Measurements from ENCODE around the gene TCF21.
"Not testable (repeated sequence)": the region's sequence is repeated elsewhere in the genome, so short reads cannot be mapped to it uniquely, and the experiment has no call there.

DNA sequence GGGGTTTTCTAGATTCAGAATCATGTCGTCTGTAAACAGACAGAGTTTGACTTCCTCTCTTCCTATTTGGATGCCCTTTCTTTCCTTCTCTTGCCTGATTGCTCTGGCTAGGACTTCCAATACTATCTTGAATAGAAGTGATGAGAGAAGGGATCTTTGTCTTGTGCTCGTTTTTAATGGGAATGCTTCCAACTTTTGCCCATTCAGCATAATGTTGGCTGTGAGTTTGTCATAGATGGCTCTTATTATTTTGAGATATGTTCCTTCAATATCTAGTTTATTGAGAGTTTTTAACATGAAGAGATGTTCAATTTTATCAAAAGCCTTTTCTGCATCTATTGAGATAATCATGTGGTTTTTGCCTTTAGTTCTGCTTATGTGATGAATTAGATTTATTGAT is 27.6 kb upstream of the TCF21 start:
- TF ChIP-seq, protein P1, sequence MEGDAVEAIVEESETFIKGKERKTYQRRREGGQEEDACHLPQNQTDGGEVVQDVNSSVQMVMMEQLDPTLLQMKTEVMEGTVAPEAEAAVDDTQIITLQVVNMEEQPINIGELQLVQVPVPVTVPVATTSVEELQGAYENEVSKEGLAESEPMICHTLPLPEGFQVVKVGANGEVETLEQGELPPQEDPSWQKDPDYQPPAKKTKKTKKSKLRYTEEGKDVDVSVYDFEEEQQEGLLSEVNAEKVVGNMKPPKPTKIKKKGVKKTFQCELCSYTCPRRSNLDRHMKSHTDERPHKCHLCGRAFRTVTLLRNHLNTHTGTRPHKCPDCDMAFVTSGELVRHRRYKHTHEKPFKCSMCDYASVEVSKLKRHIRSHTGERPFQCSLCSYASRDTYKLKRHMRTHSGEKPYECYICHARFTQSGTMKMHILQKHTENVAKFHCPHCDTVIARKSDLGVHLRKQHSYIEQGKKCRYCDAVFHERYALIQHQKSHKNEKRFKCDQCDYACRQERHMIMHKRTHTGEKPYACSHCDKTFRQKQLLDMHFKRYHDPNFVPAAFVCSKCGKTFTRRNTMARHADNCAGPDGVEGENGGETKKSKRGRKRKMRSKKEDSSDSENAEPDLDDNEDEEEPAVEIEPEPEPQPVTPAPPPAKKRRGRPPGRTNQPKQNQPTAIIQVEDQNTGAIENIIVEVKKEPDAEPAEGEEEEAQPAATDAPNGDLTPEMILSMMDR (IDR thresholded peaks at IDR 0.05 in 4 of 5, conservative IDR thresholded peaks at IDR 0.05 in 1 of 5) = not testable (repeated sequence)
- TF ChIP-seq POLR2A (IDR thresholded peaks at IDR 0.05) = not testable (repeated sequence)

Measured in gastrocnemius medialis (tissue), 4 donors.